Measurements from ENCODE around the gene RPL18. TPM values are rescaled to one million over a fixed set of nuclear protein-coding genes. Genes with fewer than 3 reads are reported as not detected.
"Not testable (repeated sequence)": the region's sequence is repeated elsewhere in the genome, so short reads cannot be mapped to it uniquely, and the experiment has no call there.

Gene RPL18
- total and polyA plus RNA-seq, 5 donors: 606 to 965 (median 705) TPM

- DNase-seq; intact Hi-C loops (cut with DNase I); H3K9me3 ChIP-seq (ENCODE audit: control insufficient read depth, low read length); H3K27ac ChIP-seq (ENCODE audit: low read length); H3K27me3 ChIP-seq (ENCODE audit: control insufficient read depth, insufficient read depth); ATAC-seq; H3K4me1 ChIP-seq (ENCODE audit: control insufficient read depth, insufficient read depth, low read length); H3K4me3 ChIP-seq (ENCODE audit: low read length): not testable (repeated sequence)
- 96% methylated on average over 5 of the region's 5 CpGs for WGBS
Observed at GRCh38 chr19:48657828-48658227, 38.9 kb upstream of the RPL18 start.

DNA sequence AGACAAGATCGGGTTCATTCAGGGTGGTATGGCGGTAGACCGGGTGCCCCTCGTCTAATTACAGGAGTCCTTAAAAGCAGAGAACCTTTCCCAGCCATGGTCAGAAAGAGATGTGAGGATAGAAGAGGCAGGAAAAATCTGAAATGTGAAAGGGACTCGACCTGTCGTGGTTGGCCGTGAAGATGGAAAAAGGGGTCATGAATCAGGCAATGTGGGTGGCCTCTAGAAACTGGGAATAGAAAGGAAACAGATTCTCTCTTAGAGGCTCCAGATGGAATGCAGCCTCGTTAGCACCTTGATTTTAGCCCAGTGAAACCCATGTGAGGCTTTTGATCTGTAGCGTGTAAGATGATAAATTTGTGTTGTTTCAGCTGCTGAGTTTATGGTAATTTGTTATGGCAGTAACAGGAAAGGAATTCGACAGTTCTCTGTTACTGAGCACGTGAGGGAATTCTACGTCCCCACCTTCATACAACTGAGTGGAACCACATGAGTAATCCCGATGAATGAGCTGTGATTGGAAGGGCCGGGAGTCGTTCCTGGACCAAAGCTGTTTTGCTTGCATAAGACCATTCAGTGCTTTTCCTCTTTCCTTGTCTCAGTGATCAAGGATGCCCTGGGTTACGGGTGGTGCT, 38.0 kb upstream of the RPL18 start:
- WGBS: 47% methylated on average over 16 of the region's 16 CpGs
- no peak for ATAC-seq
- intact Hi-C loops (cut with DNase I): no loop called here
- Histone ChIP-seq H3K27me3 (ENCODE audit: control insufficient read depth, insufficient read depth) (no peaks in the 10 kb centered on the region), H3K27ac (ENCODE audit: low read length) (no peak overlapping the region), H3K9me3 (ENCODE audit: control insufficient read depth, low read length) (no peaks in the 10 kb centered on the region), H3K4me1 (ENCODE audit: control insufficient read depth, insufficient read depth, low read length) (peaks cover 2% of the 10 kb centered on the region), H3K4me3 (ENCODE audit: low read length) (no peak overlapping the region)
- no peak for DNase-seq

DNA sequence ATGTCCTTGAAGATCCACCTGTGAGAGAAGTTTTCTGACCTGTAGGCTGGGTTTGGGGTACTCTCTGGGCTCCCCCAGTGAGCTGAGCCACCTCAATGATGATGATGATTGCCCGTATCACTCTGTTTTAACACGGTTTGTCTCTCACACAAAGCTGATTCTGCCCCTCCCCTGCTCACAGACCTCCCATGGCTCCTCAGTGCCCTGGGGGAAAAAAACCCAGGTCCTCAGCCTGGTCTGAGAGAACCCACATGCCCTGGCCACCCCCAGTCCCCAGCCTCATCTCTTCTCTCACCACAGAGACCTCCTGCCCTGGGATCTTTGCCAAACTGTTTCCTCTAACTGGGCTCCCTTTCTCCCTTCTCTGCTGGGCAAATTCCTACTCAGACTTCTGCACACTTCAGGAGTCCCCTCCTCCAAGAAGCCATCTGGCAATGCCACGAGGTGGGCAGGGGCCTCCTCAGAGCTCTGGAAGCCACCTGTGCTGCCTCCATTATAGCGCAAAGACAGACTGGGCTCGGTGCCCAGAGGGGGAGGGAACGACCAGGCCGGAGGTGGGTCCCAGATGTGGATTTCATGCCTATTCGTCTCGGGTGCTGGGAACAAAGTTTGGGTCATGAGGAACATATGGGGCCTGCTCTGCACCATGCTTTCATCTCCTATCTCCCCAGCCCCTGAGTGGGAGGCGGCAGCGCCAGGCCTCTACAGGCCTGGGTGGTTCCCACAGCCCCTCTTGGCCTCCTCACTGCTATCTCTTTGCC, 35.5 kb upstream of the RPL18 start:
- H3K27me3 ChIP-seq (ENCODE audit: control insufficient read depth, insufficient read depth): no peaks in the 10 kb centered on the region
- no peaks in the 10 kb centered on the region for H3K9me3 ChIP-seq (ENCODE audit: control insufficient read depth, low read length)
- no peaks in the 10 kb centered on the region for H3K4me1 ChIP-seq (ENCODE audit: control insufficient read depth, insufficient read depth, low read length)
- 41% methylated on average over 11 of the region's 11 CpGs for WGBS
- no peak for DNase-seq
- no peak overlapping the region for H3K27ac ChIP-seq (ENCODE audit: low read length)
- intact Hi-C loops (cut with DNase I): no loop called here
- ATAC-seq: no peak
- H3K4me3 ChIP-seq (ENCODE audit: low read length): no peak overlapping the region

- 92% methylated on average over 5 of the region's 5 CpGs for WGBS
- no peak overlapping the region for H3K4me3 ChIP-seq (ENCODE audit: low read length)
- no peaks in the 10 kb centered on the region for H3K27me3 ChIP-seq (ENCODE audit: control insufficient read depth, insufficient read depth)
- ATAC-seq (peak in 1 of 2 donors; percentile 24), DNase-seq (no peak)
- no peaks in the 10 kb centered on the region for H3K4me1 ChIP-seq (ENCODE audit: control insufficient read depth, insufficient read depth, low read length)
- no peak overlapping the region for H3K27ac ChIP-seq (ENCODE audit: low read length)
- no peaks in the 10 kb centered on the region for H3K9me3 ChIP-seq (ENCODE audit: control insufficient read depth, low read length)
- intact Hi-C loops (cut with DNase I): no loop called here
Observed at GRCh38 chr19:48651683-48652048, 32.7 kb upstream of the RPL18 start.

GRCh38 chr19:48650974-48651682, 32.1 kb upstream of the RPL18 start:
- ATAC-seq (no peak), DNase-seq (no peak)
- Histone ChIP-seq H3K27me3 (ENCODE audit: control insufficient read depth, insufficient read depth) (no peaks in the 10 kb centered on the region), H3K27ac (ENCODE audit: low read length) (no peak overlapping the region), H3K4me1 (ENCODE audit: control insufficient read depth, insufficient read depth, low read length) (no peaks in the 10 kb centered on the region), H3K9me3 (ENCODE audit: control insufficient read depth, low read length) (no peaks in the 10 kb centered on the region), H3K4me3 (ENCODE audit: low read length) (no peak overlapping the region)
- 90% methylated on average over 12 of the region's 12 CpGs for WGBS
- intact Hi-C loops (cut with DNase I): no loop called here

DNA sequence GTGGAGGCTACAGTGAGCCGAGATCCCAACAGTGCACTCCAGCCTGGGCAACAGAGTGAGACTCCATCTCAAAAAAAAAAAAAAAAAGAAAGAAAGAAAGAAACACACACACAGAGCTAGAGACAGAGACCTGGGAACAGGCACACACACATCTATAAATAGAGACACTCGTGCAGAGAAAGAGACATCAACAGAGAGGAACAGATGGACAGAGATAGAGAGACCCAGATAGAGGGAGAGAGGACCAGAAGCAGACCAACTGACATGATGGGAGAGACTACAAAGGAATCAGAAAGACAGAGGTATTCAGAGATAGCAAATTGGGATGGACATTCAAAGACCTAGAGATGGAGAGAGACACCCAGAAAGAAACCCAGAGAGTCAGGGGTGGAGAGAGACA, 29.2 kb upstream of the RPL18 start:
- DNase-seq (no peak), ATAC-seq (no peak)
- intact Hi-C loops (cut with DNase I): loop anchor here in 3 of 4 donors (5.0 to 10.0 kb wide), 2 partner anchors 187 to 189 kb away; partner anchors contain the start of gene HSD17B14 (in 3 of the 3)
- H3K27me3 ChIP-seq (ENCODE audit: control insufficient read depth, insufficient read depth): no peaks in the 10 kb centered on the region
- no peak overlapping the region for H3K4me3 ChIP-seq (ENCODE audit: low read length)
- H3K4me1 ChIP-seq (ENCODE audit: control insufficient read depth, insufficient read depth, low read length): no peaks in the 10 kb centered on the region
- WGBS: 62% methylated on average over 2 of the region's 2 CpGs
- no peaks in the 10 kb centered on the region for H3K9me3 ChIP-seq (ENCODE audit: control insufficient read depth, low read length)
- H3K27ac ChIP-seq (ENCODE audit: low read length): no peak overlapping the region

GRCh38 chr19:48646722-48647216, 27.8 kb upstream of the RPL18 start:
- no peaks in the 10 kb centered on the region for H3K27me3 ChIP-seq (ENCODE audit: control insufficient read depth, insufficient read depth)
- no peak for DNase-seq

GRCh38 chr19:48646001-48646721, 27.2 kb upstream of the RPL18 start, which contains the start of gene CA11:
TSS of gene CA11 (minus strand) at chr19:48646187. CDS start at chr19:48645632, 555 bp downstream.
- H3K27ac ChIP-seq (ENCODE audit: low read length): peak within 1 kb of the TSS; percentile 63
- peak within 1 kb of the TSS; percentile 63 for H3K4me3 ChIP-seq (ENCODE audit: low read length)
- no peaks in the 10 kb centered on the region for H3K4me1 ChIP-seq (ENCODE audit: control insufficient read depth, insufficient read depth, low read length)
- intact Hi-C loops (cut with DNase I): loop anchor here in 3 of 4 donors (5.0 to 10.0 kb wide), 2 partner anchors 189 to 191 kb away; partner anchors contain the start of gene HSD17B14 (in 3 of the 3)
- H3K9me3 ChIP-seq (ENCODE audit: control insufficient read depth, low read length): no peaks in the 10 kb centered on the region
- DNase-seq (peak; percentile 89 to 96 (median 96)), ATAC-seq (peak; percentile 92 to 93)
- WGBS: 1% methylated on average over 33 of the region's 33 CpGs
- H3K27me3 ChIP-seq (ENCODE audit: control insufficient read depth, insufficient read depth): no peaks in the 10 kb centered on the region

More at GRCh38 chr19:48646722-48647216, 27.8 kb upstream of the RPL18 start:
- Histone ChIP-seq H3K4me1 (ENCODE audit: control insufficient read depth, insufficient read depth, low read length) (no peaks in the 10 kb centered on the region), H3K9me3 (ENCODE audit: control insufficient read depth, low read length) (no peaks in the 10 kb centered on the region), H3K4me3 (ENCODE audit: low read length) (peak overlapping the region; percentile 63), H3K27ac (ENCODE audit: low read length) (no peak overlapping the region)
- WGBS: 12% methylated on average over 8 of the region's 10 CpGs
- intact Hi-C loops (cut with DNase I): loop anchor here in 3 of 4 donors (5.0 to 10.0 kb wide), 2 partner anchors 188 to 191 kb away; partner anchors contain the start of gene HSD17B14 (in 3 of the 3)
- ATAC-seq: no peak

GRCh38 chr19:48645620-48646000, 26.6 kb upstream of the RPL18 start:
- H3K27ac ChIP-seq (ENCODE audit: low read length): peak overlapping the region; percentile 63
- intact Hi-C loops (cut with DNase I): loop anchor here in 3 of 4 donors (5.0 to 10.0 kb wide), 2 partner anchors 189 to 192 kb away; partner anchors contain the start of gene HSD17B14 (in 3 of the 3)
- peak overlapping the region; percentile 63 for H3K4me3 ChIP-seq (ENCODE audit: low read length)
- under 1% methylated on average over 6 of the region's 6 CpGs for WGBS
- ATAC-seq (peak; percentile 8 to 10), DNase-seq (peak in 1 of 3 donors; percentile 76)
- no peaks in the 10 kb centered on the region for H3K9me3 ChIP-seq (ENCODE audit: control insufficient read depth, low read length)
- no peaks in the 10 kb centered on the region for H3K4me1 ChIP-seq (ENCODE audit: control insufficient read depth, insufficient read depth, low read length)
- H3K27me3 ChIP-seq (ENCODE audit: control insufficient read depth, insufficient read depth): no peaks in the 10 kb centered on the region

All from right cardiac atrium (tissue), 5 donors.